Measurements from ENCODE around the gene SHC3.

SHC3 gene

DNA sequence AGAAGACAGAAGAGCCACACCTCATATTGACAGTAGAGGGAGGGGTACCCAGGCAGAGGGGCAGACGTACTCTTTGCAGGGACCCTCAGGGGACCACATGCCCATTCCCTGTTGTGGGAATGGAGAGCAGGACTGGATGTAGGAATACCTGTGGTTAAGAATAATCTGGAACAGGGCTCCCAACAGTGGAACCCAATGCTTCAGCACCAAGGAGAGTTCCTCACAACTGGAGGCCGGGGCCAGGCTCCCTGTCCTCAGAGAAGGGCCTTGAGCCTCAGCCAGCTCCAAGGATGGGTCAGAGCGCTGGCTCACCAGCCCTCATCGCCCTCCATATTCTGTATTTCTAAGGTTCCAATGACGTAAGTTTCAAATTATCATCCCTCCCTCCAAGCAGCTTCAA is 7.4 kb upstream of the SHC3 start:
- DNase-seq: no peak

DNA sequence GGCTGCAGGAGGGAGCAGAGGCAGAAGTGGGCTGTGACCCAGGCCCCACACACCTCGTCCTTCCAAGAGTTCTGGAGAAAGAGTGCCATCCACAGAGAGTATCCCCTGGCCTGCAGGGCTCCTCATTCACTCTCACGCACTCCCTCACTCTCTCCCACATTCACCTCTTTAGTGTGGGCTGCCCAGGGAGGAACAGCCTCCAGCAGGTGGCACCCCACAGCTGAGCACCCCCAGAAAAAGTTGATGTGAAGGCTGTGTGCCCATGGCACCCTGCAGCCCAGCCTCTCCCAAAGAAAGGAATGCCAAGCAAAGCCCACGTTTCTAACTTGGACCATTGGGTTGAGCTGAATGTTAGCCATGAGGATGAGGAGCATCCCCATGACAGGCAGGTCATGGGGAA is 4.5 kb upstream of the SHC3 start:
- no peak for DNase-seq

DNA sequence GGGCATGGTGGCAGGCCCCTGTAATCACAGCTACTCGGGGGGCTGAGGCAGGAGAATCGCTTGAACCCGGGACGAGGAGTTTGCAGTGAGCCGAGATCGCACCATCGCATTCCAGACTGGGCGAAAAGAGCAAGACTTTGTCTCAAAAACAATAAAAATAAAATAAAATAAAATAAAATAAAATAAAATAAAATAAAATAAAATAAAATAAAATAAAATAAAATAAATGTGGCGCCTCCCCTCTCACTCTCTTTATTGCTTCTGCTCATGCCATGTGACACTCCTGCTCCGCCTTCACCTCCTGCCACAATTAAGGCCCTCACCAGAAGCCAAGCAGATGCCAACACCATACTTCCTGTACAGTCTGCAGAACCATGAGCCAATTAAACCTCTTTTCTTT is 3.8 kb upstream of the SHC3 start:
- DNase-seq: no peak

DNA sequence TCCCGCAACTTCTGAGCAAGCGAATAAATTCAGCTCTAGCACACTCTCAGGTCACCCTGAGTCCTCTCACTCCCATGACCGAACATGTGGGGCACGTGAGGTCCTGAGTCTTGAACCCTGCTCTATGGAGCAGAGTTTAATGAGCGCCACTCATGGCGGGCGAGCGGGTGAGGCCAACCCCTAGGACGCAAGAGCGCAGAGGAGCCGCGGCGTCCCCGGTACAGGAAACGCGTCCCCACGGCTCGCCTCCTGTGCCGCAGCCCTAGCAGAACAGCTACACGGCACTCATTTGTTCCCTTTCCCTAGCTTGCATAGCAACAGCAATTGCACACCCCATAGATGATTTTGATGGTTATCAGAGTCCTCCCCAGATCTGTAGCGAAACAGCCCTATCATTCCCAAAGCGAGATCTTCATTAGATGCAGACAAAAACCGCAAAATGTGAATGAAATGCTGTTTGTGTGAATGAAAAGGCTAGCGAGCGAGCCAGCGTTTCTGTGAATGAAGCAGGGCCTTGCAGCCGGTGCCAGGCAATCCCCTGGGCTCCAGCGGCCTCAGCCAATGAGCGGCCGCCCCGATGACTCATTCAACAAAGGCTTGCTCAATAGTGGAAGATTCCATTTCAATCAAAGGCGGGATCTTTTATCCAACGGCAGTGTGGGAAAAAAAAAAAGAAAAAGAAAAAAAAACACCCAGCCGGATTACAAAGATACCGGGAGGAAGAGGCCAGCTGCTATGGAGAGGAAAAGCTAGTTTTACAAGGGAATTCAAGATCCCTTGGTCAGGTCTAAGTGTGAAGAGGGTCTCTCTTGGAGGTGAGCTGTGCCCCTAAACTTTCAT is 1.5 kb upstream of the SHC3 start:
- peak; percentile 10 for DNase-seq

DNA sequence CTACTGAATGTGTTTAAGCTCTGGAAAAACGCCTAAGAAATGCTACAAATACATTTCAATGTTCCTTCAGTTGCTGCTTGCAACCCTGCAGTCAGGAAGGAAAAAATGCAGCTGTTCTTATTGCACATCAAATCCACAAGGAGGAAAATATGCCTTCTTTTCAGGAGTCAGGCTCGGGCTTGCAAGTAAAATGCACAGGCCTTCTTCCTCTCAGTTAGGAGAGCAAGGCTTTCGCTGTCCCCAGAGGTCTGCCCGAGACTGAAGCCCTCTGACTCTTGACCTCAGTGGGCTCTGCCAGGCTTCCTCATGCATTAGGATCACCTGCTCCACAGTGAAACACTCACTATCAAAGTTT is 899 bp upstream of the SHC3 start:
- DNase-seq: no peak

DNA sequence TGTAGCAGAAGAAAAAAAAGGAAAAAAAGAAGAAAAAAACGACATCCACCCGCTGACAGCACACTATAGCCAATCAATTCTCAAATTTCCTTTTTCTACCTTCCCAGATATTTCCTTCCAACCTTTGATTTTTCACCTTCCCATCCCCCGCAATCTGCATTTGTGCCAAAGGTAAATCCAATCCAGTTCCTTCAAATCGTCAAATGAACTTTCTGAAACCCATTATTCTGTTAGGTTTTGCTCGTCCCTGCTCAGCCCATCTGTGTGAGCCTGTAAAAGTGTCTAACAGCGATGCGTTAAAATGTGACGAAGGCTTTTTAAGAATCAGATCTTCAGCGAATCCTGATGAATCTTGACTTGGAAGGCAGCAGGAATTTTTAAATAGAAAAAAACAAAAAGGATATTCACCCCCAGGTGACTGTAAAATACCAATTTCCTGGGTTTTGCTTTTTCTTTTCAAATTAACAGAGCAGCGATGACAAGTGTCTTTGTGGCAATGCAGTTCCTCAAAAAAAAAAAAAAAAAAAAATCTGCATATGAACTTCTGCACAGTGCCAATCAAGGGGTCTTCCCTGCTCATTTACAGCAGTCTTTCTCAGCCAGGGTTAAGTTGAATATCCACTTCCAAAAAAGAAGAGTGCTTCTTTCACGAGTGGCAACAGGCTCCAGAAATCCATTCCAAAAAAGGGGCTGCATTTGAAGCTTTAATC is 367 bp upstream of the SHC3 start:
- DNase-seq: no peak

DNA sequence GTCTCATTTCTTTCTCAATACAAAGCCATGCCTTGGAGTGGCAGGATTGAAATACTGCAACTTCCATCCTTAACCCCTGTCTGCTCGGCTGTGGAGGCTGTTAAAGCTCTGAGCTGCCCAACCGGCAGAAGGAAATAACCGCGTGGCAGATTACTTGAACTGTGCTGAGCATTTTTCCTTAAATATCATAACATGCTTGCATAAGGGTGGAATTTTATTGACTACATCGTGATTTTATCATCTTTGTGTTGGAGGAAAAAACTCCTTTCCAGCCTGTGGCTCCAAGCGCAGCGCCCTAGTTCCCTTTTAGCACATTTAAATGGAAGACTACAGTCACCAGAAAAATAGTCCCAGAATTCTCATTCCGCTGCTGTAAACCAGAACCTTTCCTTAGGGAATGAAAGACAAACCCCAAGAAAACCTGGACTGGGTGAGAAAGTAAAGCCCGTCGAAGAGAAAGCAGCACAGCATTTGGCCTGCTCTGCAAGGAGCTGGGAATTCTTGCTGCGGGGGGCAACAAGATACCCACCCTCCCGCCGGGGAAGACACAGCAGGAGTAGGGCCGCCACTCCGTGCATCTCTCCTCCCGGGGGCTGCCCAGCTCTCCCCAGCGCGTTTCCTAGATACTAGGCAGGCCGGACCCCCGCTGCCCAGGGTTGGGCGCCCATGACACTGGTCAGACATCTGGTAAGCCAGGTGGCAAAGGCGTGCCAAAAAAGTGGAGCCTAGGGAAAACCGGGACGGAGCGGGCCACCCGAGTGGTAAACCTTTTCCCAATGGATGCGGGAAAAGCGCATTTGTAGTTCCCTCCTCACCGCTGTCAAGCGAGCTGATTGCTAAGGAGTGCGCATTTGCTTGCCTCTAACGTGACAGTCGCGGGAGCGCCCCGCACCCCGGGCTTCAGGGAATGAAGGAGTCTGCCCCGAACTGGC is 1.3 kb downstream of the SHC3 start:
- no peak for DNase-seq

DNA sequence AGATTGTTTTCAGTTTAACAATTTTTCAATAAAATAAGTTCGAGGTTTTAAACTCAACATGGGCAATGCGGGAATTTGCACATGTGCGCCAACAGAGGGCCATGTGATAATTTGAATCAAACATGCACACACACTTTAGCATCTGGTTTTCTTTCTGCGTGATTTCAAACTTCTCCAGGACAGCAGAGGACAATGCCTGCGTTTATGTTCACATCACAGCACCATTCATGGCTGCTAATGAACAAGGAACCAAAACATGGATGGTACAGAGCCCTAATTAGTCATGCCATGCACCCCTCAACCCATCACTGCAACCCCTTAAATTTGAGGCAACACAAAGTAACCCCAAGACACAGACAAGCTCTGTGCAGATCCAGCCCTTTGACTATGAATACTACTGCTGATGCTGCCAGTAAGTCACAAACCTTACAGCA is 2.8 kb downstream of the SHC3 start:
- no peak for DNase-seq

DNA sequence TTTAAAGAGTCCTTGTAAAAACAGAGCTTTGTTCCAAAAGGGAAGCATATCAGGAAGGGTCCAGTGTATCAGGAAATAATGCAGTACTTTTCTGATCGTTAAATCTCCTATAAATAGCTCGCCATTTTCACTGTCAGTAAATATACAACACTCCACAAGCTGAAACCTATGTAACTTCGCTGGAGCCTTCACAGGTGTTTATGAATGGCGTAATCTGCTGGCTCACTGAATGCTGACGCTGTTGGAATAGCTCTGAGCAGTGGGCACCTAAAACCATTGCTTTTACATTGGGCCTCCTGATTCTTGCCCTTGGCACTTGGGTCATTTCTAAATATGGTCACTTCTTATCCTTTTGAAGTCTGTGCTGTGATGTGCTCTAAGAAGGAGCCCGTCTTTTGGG is 4.3 kb downstream of the SHC3 start:
- no peak for DNase-seq

DNA sequence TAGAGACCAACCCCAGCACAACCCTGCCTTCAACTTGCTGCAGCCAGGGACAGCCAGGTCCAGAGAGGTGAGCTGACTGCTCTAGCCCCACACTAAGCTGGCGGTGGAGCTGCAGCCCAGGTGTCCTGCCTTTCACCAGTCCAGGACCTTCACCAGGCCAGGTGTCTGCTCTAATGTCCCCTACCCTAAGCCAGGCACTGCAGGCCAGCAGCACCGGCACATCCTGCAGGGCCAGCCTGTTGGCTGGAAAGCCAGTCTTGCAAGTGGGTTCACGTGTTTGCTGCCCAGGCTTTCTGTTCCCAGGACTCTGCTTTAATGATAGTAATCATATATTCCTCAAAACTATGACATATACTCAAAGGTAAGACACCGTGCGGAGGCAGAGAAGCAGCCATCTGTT is 5.5 kb downstream of the SHC3 start:
- DNase-seq: no peak

DNA sequence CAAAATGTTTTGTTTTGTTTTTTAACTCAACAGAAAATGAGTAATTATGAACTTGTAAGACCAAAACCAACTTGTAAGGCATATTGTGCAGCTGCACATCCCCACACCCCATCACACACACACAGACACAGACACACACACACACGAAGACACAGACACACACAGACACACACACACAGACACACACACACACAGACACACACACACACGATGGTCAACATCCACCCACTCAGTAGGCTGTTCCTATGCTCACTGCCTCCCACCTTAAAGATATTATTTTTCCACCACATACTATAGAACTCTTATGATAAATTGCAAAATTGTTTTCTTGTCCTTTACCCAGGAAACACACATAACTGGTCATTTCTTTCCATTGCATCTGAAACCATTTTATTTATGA is 6.2 kb downstream of the SHC3 start:
- DNase-seq: no peak

DNA sequence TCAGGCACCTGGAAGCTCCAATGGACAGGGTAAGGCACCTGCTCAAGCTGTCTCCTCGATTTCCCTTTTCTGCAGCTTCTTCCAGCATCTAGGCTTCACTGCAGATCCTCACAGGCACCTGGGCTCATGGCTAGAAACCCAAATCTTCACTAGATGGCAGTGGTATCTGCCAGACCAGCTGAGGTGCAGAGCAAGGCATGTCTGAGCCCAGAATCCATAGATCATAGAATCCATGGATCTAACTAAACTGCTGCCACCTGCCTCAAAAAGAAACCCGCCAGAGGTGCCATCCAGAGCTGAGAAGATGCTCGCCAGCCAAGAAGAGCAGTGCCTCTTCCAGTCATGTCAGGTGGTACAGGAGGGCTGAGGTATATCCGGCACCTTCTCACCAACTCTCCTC is 6.9 kb downstream of the SHC3 start:
- no peak for DNase-seq

DNA sequence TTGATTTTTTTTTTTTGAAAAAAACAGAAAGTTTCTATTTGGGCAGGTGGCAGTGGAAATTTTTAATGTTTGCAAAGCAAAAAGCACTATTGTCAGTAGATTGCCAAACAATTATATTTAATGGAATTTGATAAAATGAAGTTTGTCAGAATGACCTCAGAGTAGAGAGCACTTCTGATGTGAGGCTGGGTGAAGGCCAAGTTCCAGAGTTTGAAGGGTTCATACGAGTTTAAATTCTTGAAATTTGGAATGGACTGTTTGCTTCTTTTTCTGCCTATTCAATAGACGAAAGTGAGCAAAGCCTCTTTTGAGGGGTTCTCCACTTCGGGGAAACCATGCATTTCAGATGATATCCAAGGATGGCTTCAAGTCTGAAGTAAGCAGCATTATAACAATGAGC is 7.4 kb downstream of the SHC3 start:
- no peak for DNase-seq

DNA sequence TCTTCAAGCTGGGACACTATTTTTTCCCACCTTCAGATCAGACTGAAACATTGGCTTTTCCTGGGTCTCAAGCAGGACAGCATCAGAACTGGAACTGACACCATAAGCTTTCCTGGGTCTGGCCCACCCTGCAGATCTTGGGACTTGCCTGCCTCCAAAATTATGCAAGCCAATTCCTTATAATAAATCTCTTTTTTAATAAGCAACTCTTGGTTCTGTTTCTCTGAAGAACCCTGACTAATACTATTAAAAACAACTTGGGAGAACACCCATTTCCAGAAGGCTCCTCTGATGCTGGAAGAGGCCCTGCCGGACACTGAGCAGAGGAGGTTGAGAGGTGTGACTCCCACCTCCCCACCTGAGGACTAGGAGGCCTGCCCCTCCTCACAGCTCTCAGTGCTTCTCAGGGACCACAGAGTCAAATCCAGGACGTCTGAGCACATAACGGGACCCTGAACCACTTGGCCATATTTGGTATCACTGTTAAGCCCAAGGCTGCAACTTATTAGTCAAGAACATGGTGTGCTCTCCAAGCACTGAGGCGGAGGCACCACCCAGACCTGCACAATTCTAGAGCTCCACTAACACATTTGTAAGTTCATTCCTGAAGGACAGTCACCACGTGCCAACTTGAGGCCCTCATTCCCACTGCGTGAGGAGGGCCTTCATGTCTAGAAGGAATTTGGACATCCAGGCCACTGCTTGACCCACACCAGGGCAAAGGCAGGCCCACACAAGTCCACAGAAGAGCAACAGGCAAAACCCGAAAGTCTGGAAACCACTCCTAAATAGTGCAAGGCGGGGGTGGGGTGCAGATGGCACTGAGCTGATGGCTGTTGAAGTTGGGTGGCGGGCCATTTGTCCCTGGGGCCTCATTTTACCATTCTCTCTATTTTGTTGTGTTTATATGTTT is 9.5 kb downstream of the SHC3 start:
- DNase-seq: no peak

DNA sequence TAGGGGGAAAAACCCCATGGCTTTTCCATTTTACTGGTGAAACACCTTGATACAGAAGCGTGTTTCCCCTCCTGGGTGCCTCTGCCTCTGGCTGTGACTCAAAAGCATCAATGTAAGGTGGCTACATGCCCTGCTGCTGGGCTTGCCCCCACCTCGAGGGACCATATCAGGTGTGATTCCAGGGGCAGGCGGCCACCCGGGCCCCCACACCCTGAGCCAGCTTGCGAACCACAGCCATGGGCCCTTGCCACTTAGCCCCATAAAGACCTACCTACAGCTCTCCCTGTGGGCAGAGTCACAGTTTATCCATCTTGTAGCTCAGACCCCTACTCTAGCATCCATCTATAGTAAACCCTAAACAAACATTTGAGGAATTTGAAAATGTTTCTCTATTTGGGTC is 10.8 kb downstream of the SHC3 start:
- no peak for DNase-seq

DNA sequence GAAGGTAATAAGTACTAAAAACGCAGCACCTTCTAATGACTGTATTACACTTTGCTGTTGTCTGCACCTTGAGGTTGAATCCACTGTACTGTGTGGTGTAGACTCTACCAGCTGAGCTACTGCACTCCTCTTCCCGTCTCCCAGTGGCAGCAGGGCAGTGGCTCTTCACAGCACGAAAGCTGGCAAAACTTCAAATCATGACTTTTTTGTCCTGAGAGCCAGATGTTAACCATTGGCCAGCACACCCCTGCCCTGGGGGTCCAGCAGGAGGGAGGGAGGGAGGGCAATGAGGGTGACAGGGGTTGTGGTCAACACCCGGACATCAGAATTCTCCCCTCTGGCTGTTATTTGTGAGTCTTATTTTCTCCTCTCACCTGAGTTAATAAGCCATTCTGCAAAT is 11.8 kb downstream of the SHC3 start:
- DNase-seq: no peak

DNA sequence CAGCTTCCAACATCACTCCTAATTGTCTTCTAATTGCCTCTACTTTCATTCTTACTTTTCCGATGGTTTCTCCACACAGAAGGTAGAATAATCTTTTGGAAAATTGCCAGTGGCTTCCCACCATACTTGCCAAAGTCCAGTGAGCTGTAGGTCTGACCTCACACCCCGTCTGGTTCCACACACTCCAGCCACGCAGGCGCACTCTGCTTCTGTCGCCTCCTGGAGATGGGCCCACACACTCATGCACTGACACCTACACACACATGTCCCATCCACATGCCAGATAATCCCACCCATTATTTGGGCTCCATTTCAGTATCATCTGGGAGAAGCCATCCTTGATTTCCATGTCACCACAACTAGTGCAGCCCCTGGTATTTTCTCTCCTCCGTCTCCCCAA is 12.7 kb downstream of the SHC3 start:
- no peak for DNase-seq

DNA sequence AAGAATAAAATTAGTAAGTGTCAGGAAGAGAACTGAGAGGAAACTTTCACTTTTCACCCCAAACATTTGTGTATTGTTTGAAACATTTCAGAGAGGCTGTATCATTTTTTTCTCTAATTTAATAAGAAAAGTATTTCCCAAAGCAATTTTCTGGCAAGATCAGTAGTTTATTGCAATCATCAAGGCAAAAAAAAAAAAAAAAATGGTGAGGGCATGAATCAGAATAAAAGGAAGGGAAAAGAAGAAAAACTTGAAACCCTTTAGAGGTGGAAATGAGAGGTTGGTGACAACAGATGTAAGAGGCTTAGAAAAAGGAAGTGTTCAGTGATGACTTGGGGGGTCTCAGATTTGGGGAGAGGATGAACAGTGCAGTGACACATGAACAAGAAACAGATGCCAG is 13.3 kb downstream of the SHC3 start:
- DNase-seq: no peak

DNA sequence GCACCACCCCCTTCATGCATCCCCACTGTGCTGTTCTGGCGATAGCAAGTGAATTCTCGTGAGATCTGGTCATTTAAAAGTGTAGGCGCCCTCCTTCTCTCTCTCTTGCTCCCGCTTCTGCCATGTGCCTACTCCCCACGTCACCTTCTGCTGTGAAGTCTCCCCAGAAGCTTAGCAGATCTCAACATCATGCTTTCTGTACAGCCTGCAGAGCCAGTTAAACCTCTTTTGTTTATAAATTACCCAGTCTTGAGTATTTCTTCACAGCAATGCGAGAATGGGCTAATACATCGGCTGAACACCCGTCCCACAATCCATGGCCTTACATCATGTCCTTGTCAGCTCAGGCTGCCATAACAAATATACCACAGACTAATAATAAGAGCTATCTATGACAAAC is 17.4 kb downstream of the SHC3 start:
- DNase-seq: no peak

DNA sequence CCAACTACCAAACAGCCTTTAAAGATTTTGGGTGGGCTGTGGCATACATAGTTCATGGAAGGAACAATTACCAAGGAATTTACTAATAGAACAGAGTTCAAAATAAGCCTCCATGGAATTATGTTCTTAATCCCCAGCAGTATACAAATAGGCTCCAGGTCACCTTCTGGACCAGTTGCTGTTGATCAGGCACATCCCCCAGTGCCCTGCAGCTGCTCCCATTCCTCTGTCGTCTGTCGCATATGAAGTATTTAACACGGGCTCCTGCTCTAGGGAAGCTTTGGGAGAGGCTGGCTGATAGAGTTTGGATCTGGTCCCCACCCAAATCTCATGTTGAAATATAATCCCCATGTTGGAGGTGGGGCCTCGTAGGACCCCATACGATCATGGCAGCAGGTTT is 17.8 kb downstream of the SHC3 start:
- DNase-seq: no peak

DNA sequence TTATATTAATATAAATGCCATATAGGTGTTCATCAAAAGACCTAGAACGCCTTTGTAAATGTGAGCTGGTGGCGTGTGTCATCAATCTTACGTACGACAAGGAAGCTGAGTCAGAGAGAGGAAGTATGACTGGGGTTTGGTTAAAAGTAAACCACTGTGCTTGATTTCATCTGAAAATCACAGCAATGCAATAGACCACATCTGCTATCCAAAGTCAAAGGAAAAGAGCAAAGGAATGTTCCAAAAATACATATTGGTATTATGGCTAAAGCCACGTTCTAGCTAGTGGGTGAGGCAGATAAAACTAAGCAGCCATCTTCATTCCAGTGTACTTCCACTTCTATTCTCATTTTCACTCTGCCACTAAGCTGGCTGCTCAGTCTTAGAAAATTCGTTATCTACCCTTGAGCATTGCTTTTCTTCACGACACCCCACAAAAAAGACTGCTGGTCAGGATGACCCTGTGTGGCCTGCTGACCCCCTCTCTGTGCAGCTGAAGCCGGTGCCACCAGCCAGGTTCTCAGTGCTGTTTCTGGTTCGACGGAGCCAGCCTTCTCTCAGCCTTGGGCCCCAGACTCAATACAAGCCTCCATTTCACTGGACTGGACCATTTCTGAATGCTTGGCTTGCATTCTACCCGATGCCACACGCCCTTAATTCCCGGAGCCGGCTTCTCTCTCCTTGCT is 23.8 kb downstream of the SHC3 start:
- DNase-seq: no peak

DNA sequence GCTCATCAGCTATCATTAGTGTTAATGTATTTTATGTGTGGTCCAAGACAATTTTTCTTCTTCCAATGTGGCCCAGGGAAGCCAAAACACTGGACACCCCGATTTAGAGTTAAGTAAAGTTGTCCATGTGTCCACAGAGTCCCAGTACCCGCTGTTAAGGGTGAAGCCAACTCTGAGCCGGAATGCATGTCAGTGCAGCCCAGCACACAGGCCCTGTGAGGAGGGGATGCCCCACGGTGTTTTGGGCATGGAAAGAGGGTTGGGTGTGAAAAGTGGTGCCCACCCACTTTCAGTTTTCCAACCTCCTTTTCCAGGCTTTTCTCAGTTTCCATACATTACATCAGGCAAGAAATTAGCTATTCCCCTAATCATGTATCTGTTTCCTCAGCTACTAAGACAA is 24.4 kb downstream of the SHC3 start:
- DNase-seq: no peak
